Left cardiac atrium (tissue), 4 donors: Measurements from ENCODE around the gene AKR1D1. TPM values are rescaled to one million over a fixed set of nuclear protein-coding genes. Genes with fewer than 3 reads are reported as not detected.
"Not testable (repeated sequence)": the region's sequence is repeated elsewhere in the genome, so short reads cannot be mapped to it uniquely, and the experiment has no call there.

Source experiments
- ATAC-seq, 2 donors: fragments of 200-7000 bp; cut with Tn5 transposase; one replicate each; pipeline ENCODE4 v1.9.1; 2020; ENCODE audit warnings: mild to moderate bottlenecking in 2 of 2, moderate library complexity in 2 of 2
- DNase-seq: peaks from one replicate; pipeline ENCODE4 v3.0.0-alpha.2; 2020
- intact Hi-C, 2 donors: fragments of 100-400 bp; cut with DNase I; formaldehyde crosslinking; loops; one replicate each; pipeline versions ENCODE4 v1.14.1 to v1.15.1; 2022 to 2023
- long read RNA-seq: library from polyadenylated mRNA; unstranded; transcript quantifications from one replicate; pipeline ENCODE4 v2.0.0, GENCODE V29; 2021
- total RNA-seq, 2 donors: library from RNA; stranded (reverse); fragmentation: NEBNext Ultra II Directional; extraction: Animal tissue kit (Norgen Biotek cat#: 25700); gene quantifications; one replicate each; pipeline ENCODE4 v1.2.1, GENCODE V29; 2021
- donor health status: DM: no; HTN: yes; CAD: no.
- donor health status: DM: no; HTN: yes; CAD: no; lungs with severe emphysema.
- donor health status: DM: yes; HTN: yes; CAD: no.
- donor health status: Dilated cardiomyopathy.

The AKR1D1 gene
- total RNA-seq = not detected
- long read RNA-seq = 0 reads

- DNase-seq (no peak), ATAC-seq (no peak)
- intact Hi-C loops = no loop called here
Observed at GRCh38 chr7:138076196-138076595, at the start of gene AKR1D1. Gene AKR1D1, plus strand, starts transcription at chr7:138076459. Its CDS starts 60 bp downstream, at chr7:138076519.

GRCh38 chr7:138027100-138027499 is 49.2 kb upstream of the AKR1D1 start:
- no peak for DNase-seq
- ATAC-seq = no peak
- intact Hi-C loops = no loop called here

- DNase-seq (no peak), ATAC-seq (no peak)
- intact Hi-C loops = no loop called here
Observed at GRCh38 chr7:138029126-138029525, 47.1 kb upstream of the AKR1D1 start.

GRCh38 chr7:138029941-138030340 is 46.3 kb upstream of the AKR1D1 start:
- ATAC-seq (no peak), DNase-seq (no peak)
- intact Hi-C loops = no loop called here

- DNase-seq (no peak), ATAC-seq (no peak)
- intact Hi-C loops = no loop called here
Observed at GRCh38 chr7:138030679-138031351, 45.4 kb upstream of the AKR1D1 start.

GRCh38 chr7:138032186-138032585 is 44.1 kb upstream of the AKR1D1 start:
- no peak for DNase-seq
- intact Hi-C loops = no loop called here
- no peak for ATAC-seq

- intact Hi-C loops = no loop called here
- DNase-seq (no peak), ATAC-seq (no peak)
Observed at GRCh38 chr7:138032770-138033169, 43.5 kb upstream of the AKR1D1 start.

- ATAC-seq (no peak), DNase-seq (no peak)
- intact Hi-C loops = no loop called here
Observed at GRCh38 chr7:138033241-138033640, 43.0 kb upstream of the AKR1D1 start.

- no peak for ATAC-seq
- intact Hi-C loops = no loop called here
- no peak for DNase-seq
Observed at GRCh38 chr7:138036135-138036534, 40.1 kb upstream of the AKR1D1 start.

GRCh38 chr7:138040063-138040462 is 36.2 kb upstream of the AKR1D1 start:
- ATAC-seq, intact Hi-C loops: not testable (repeated sequence)

GRCh38 chr7:138044897-138045296 is 31.4 kb upstream of the AKR1D1 start:
- intact Hi-C loops = no loop called here
- no peak for ATAC-seq

More at GRCh38 chr7:138040063-138040462, 36.2 kb upstream of the AKR1D1 start:
- not testable (repeated sequence) for DNase-seq

GRCh38 chr7:138047907-138048306 is 28.4 kb upstream of the AKR1D1 start:
- DNase-seq (no peak), ATAC-seq (no peak)
- intact Hi-C loops = no loop called here

More at GRCh38 chr7:138044897-138045296, 31.4 kb upstream of the AKR1D1 start:
- DNase-seq = no peak

- ATAC-seq = no peak
- intact Hi-C loops = no loop called here
- no peak for DNase-seq
Observed at GRCh38 chr7:138049505-138050116, 26.6 kb upstream of the AKR1D1 start.

- intact Hi-C loops, DNase-seq, ATAC-seq: not testable (repeated sequence)
Observed at GRCh38 chr7:138051712-138052247, 24.5 kb upstream of the AKR1D1 start.

GRCh38 chr7:138052696-138053095 is 23.6 kb upstream of the AKR1D1 start:
- intact Hi-C loops = no loop called here
- ATAC-seq (no peak), DNase-seq (no peak)

- DNase-seq, ATAC-seq, intact Hi-C loops: not testable (repeated sequence)
Observed at GRCh38 chr7:138055698-138056097, 20.6 kb upstream of the AKR1D1 start.

- intact Hi-C loops = no loop called here
- DNase-seq = no peak
- ATAC-seq = no peak
Observed at GRCh38 chr7:138063400-138063799, 12.9 kb upstream of the AKR1D1 start.

- ATAC-seq = no peak
- DNase-seq = no peak
- intact Hi-C loops = no loop called here
Observed at GRCh38 chr7:138064856-138065357, 11.4 kb upstream of the AKR1D1 start.

- ATAC-seq (no peak), DNase-seq (no peak)
- intact Hi-C loops = no loop called here
Observed at GRCh38 chr7:138065827-138066226, 10.4 kb upstream of the AKR1D1 start.

GRCh38 chr7:138066954-138067394 is 9.3 kb upstream of the AKR1D1 start:
- DNase-seq (no peak), ATAC-seq (no peak)
- intact Hi-C loops = no loop called here
